Caco-2 (cell line): ENCODE results near the gene LRRC3B. TPM values are rescaled to one million over a fixed set of nuclear protein-coding genes. Genes with fewer than 3 reads are reported as not detected.

Experiments
- BruUV-seq: library from RNA; stranded (reverse); fragments of 400-500 nt; replicated peaks from 2 replicates; lab custom pipeline; 2021; lab: Mats Ljungman, UMichigan
- CTCF ChIA-PET: fragments of 300-600 bp; sonication (Branson Sonifier 250); formaldehyde crosslinking; loops from one replicate; lab custom pipeline; 2022; ENCODE audit warnings: antibody characterized with exemption; lab: Charles Lee
- POLR2A ChIA-PET: fragments of 300-600 bp; sonication (Branson Sonifier 250); formaldehyde crosslinking; loops from one replicate; lab custom pipeline; 2022; ENCODE audit warnings: antibody characterized with exemption; lab: Charles Lee
- DNase-seq, 2 experiments: peaks; one replicate each; pipeline versions ENCODE4 v3.0.0 to v3.0.0-alpha.2; 2020 to 2022
- H3K27me3 ChIP-seq: replicated peaks from 2 replicates; pipeline ENCODE4 v1.6.0; 2011; ENCODE audit warnings: low read length; ENCODE audit not compliant: control insufficient read depth, insufficient read depth
- H3K36me3 ChIP-seq: 2 replicates; pipeline ENCODE4 v1.5.1; 2011; ENCODE audit warnings: low read length; ENCODE audit not compliant: control insufficient read depth, insufficient read depth
- H3K4me1 ChIP-seq: fragments of 250-450 bp; sonication (Bioruptor Pico); 2 replicates; pipeline ENCODE4 v1.5.1; 2020; ENCODE audit warnings: mild to moderate bottlenecking
- H3K4me3 ChIP-seq: 2 replicates; pipeline ENCODE4 v1.5.1; 2011; ENCODE audit warnings: low read depth, mild to moderate bottlenecking, control low read depth, low read length
- H3K9me3 ChIP-seq: fragments of 250-450 bp; sonication (Bioruptor Pico); 2 replicates; pipeline ENCODE4 v1.5.1; 2020; ENCODE audit warnings: mild to moderate bottlenecking, moderate library complexity
- H3K27ac Mint-ChIP-seq: one replicate; pipeline ENCODE4 v1.8.0; 2022; ENCODE audit warnings: mixed read lengths; ENCODE audit not compliant: unreplicated experiment
- H3K27me3 Mint-ChIP-seq: one replicate; pipeline ENCODE4 v1.8.0; 2022; ENCODE audit warnings: mixed read lengths; ENCODE audit not compliant: insufficient read depth, unreplicated experiment
- H3K36me3 Mint-ChIP-seq: one replicate; pipeline ENCODE4 v1.8.0; 2022; ENCODE audit warnings: mild to moderate bottlenecking, mixed read lengths; ENCODE audit not compliant: insufficient read depth, unreplicated experiment
- H3K4me1 Mint-ChIP-seq: one replicate; pipeline ENCODE4 v1.8.0; 2022; ENCODE audit warnings: low read depth, mixed read lengths; ENCODE audit not compliant: unreplicated experiment
- H3K4me3 Mint-ChIP-seq: one replicate; pipeline ENCODE4 v1.8.0; 2022; ENCODE audit warnings: mild to moderate bottlenecking, moderate library complexity, mixed read lengths; ENCODE audit not compliant: unreplicated experiment
- H3K9me3 Mint-ChIP-seq: one replicate; pipeline ENCODE4 v1.8.0; 2022; ENCODE audit warnings: mixed read lengths; ENCODE audit not compliant: unreplicated experiment
- intact Hi-C: fragments of 100-400 bp; cut with micrococcal nuclease; formaldehyde crosslinking; loops from one replicate; pipeline ENCODE4 v1.10.0; 2022; ENCODE audit not compliant: unreplicated experiment
- total RNA-seq: library from RNA; stranded (reverse); gene quantifications from 2 replicates; pipeline ENCODE4 v1.2.3, GENCODE V29; 2022
- TF ChIP-seq, protein P1 (sequence below), 2 experiments: fragments of 200-600 bp in 1 of 2; IDR thresholded peaks; 1 replicate in 1 of 2; 2 replicates in 1 of 2; pipeline versions ENCODE4 v1.5.1 to v1.8.0; 2011 to 2022; ENCODE audit warnings: antibody characterized with exemption in 1 of 2, control low read depth in 1 of 2, inconsistent platforms in 1 of 2, low read depth in 1 of 2, low read length in 1 of 2, mild to moderate bottlenecking in 1 of 2, moderate library complexity in 1 of 2; ENCODE audit not compliant: insufficient read depth in 1 of 2, severe bottlenecking in 1 of 2, unreplicated experiment in 1 of 2

The LRRC3B gene
- total RNA-seq, 1 experiment from 2014 or later: not detected

DNA sequence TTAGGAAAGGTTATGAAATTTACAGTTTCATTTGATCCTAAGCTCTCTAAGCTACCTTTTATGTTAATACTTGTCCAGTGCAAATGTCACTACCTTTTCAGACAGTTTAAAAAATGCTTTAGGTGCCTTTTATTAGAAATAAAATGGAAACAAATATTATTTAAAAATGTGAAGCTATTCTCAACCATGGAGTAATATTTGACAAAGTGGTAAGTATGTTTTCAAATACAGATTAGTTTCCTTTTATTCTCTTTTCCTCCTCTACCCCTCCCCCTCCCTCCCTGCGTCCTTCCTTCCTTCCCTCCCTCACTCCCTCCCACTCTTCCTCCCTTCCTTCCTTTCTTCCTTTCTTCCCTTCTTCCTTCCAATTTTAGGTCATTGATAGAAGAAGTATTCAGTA, 6.3 kb downstream of the LRRC3B start:
- POLR2A ChIA-PET: no interaction called here
- Histone ChIP-seq H3K4me1 (no peaks in the 10 kb centered on the region), H3K4me3 (no peak overlapping the region), H3K27me3 (no peaks in the 10 kb centered on the region), H3K36me3 (no peaks in the 10 kb centered on the region), H3K9me3 (no peaks in the 10 kb centered on the region)
- no peak overlapping the region for H3K4me3 Mint-ChIP-seq
- H3K27ac Mint-ChIP-seq: no peak overlapping the region
- intact Hi-C loops: no loop called here
- TF ChIP-seq, protein P1, sequence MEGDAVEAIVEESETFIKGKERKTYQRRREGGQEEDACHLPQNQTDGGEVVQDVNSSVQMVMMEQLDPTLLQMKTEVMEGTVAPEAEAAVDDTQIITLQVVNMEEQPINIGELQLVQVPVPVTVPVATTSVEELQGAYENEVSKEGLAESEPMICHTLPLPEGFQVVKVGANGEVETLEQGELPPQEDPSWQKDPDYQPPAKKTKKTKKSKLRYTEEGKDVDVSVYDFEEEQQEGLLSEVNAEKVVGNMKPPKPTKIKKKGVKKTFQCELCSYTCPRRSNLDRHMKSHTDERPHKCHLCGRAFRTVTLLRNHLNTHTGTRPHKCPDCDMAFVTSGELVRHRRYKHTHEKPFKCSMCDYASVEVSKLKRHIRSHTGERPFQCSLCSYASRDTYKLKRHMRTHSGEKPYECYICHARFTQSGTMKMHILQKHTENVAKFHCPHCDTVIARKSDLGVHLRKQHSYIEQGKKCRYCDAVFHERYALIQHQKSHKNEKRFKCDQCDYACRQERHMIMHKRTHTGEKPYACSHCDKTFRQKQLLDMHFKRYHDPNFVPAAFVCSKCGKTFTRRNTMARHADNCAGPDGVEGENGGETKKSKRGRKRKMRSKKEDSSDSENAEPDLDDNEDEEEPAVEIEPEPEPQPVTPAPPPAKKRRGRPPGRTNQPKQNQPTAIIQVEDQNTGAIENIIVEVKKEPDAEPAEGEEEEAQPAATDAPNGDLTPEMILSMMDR (IDR thresholded peaks at IDR 0.05; ENCODE audit: insufficient read depth in 1 of 2, low read depth in 1 of 2, low read length in 1 of 2, severe bottlenecking in 1 of 2, unreplicated experiment in 1 of 2): no peak
- peaks cover 3% of the 10 kb centered on the region for H3K27me3 Mint-ChIP-seq
- H3K4me1 Mint-ChIP-seq: no peaks in the 10 kb centered on the region
- CTCF ChIA-PET: no interaction called here
- no peak for DNase-seq
- H3K36me3 Mint-ChIP-seq: no peaks in the 10 kb centered on the region
- no peaks in the 10 kb centered on the region for H3K9me3 Mint-ChIP-seq
- no TSS peak for BruUV-seq

DNA sequence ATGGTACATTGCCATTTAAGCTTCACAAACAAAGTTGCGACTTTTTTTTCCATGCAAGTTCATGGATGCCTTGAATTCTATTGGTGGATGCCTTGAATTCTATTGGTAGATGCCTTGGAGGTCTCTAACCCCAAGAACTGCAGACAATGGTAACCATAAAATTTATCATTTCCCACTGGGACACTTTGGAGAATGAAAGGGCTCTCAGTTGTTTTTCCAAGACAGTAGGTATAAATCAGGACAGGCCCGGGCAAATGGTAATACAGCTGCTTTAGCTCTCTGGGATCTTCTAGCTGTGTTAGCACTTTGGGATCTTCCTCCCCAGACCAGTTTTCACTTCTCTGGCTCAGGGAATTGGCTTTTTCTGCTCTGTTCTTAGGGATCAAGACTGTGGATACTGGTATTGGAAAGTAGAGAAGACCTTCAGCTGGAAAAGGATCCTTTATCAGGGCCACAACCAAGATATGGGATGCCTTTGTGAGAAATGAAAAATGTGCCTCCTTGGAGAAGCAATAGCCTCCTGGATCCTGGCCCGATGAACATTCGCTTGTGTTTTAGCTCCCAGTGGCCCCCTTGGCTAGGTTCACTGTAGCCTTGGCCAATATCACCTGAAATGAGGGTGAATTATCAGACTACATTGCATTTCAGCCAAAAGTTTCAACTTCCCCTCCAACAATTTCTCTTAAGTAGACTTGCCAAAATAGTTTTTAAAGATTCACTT, 8.3 kb downstream of the LRRC3B start:
- no peaks in the 10 kb centered on the region for H3K27me3 ChIP-seq
- Mint-ChIP-seq H3K9me3 (no peaks in the 10 kb centered on the region), H3K4me1 (no peaks in the 10 kb centered on the region), H3K27me3 (peaks cover 3% of the 10 kb centered on the region), H3K36me3 (no peaks in the 10 kb centered on the region), H3K4me3 (no peak overlapping the region), H3K27ac (no peak overlapping the region)
- ChIA-PET POLR2A (no interaction called here), CTCF (no interaction called here)
- H3K4me1 ChIP-seq: no peaks in the 10 kb centered on the region
- no peaks in the 10 kb centered on the region for H3K9me3 ChIP-seq
- no peak for DNase-seq
- intact Hi-C loops: no loop called here
- H3K36me3 ChIP-seq: no peaks in the 10 kb centered on the region
- TF ChIP-seq, protein P1 (IDR thresholded peaks at IDR 0.05; ENCODE audit: insufficient read depth in 1 of 2, low read depth in 1 of 2, low read length in 1 of 2, severe bottlenecking in 1 of 2, unreplicated experiment in 1 of 2): no peak
- no TSS peak for BruUV-seq
- no peak overlapping the region for H3K4me3 ChIP-seq

GRCh38 chr3:26631390-26631738, 8.8 kb downstream of the LRRC3B start:
- BruUV-seq: no TSS peak
- no peak overlapping the region for H3K4me3 Mint-ChIP-seq
- intact Hi-C loops: no loop called here

More at GRCh38 chr3:26631390-26631738, 8.8 kb downstream of the LRRC3B start:
- no peak for DNase-seq
- H3K27me3 Mint-ChIP-seq: peaks cover 3% of the 10 kb centered on the region
- Histone ChIP-seq H3K9me3 (no peaks in the 10 kb centered on the region), H3K4me3 (no peak overlapping the region), H3K36me3 (no peaks in the 10 kb centered on the region), H3K27me3 (no peaks in the 10 kb centered on the region), H3K4me1 (no peaks in the 10 kb centered on the region)
- TF ChIP-seq, protein P1 (IDR thresholded peaks at IDR 0.05; ENCODE audit: insufficient read depth in 1 of 2, low read depth in 1 of 2, low read length in 1 of 2, severe bottlenecking in 1 of 2, unreplicated experiment in 1 of 2): no peak
- no peak overlapping the region for H3K27ac Mint-ChIP-seq
- no peaks in the 10 kb centered on the region for H3K9me3 Mint-ChIP-seq
- CTCF ChIA-PET: no interaction called here
- POLR2A ChIA-PET: no interaction called here
- no peaks in the 10 kb centered on the region for H3K4me1 Mint-ChIP-seq
- no peaks in the 10 kb centered on the region for H3K36me3 Mint-ChIP-seq
